H1 (cell line): Measurements from ENCODE around the gene ATP6V0A4. TPM values are rescaled to one million over a fixed set of nuclear protein-coding genes. Genes with fewer than 3 reads are reported as not detected.

Source experiments
- CTCF ChIA-PET: fragments of 300-600 bp; sonication (Branson Sonifier 250); formaldehyde crosslinking; loops from one replicate; lab custom pipeline; 2021; ENCODE audit not compliant: partially characterized antibody; lab: Charles Lee
- POLR2A ChIA-PET: fragments of 300-600 bp; sonication (Branson Sonifier 250); formaldehyde crosslinking; loops from one replicate; lab custom pipeline; 2021; ENCODE audit warnings: inconsistent platforms; ENCODE audit not compliant: partially characterized antibody; lab: Charles Lee
- DNase-seq, 2 experiments: peaks; one replicate each; pipeline versions ENCODE4 v3.0.0 to v3.0.0-alpha.2; 2010 to 2022; ENCODE audit warnings: low spot score in 2 of 2, low read depth in 1 of 2, mixed read lengths in 1 of 2
- FAIRE-seq: peaks from 2 replicates; lab custom pipeline; 2011; peaks lifted over from hg19 to GRCh38; lab: Jason Lieb, UNC
- H2AFZ ChIP-seq: 2 replicates; pipeline ENCODE4 v1.8.1; 2012; ENCODE audit warnings: low read length, inconsistent platforms
- H2AK5ac ChIP-seq: 2 replicates; pipeline ENCODE4 v1.6.1; 2013; ENCODE audit warnings: low read depth, low read length
- H2BK120ac ChIP-seq: replicated peaks from 2 replicates; pipeline ENCODE3; 2013; ENCODE audit warnings: low read depth, low read length, inconsistent platforms
- H2BK12ac ChIP-seq: 2 replicates; pipeline ENCODE4 v1.6.1; 2013; ENCODE audit warnings: low read depth, low read length
- H2BK15ac ChIP-seq: 2 replicates; pipeline ENCODE4 v1.6.1; 2013; ENCODE audit warnings: low read length
- H2BK20ac ChIP-seq: 2 replicates; pipeline ENCODE4 v1.6.1; 2013; ENCODE audit warnings: low read length
- H2BK5ac ChIP-seq: 2 replicates; pipeline ENCODE4 v1.6.1; 2013; ENCODE audit warnings: low read depth, low read length
- H3K14ac ChIP-seq: 2 replicates; pipeline ENCODE4 v1.6.1; 2013; ENCODE audit warnings: inconsistent platforms; ENCODE audit not compliant: insufficient read length
- H3K18ac ChIP-seq: 2 replicates; pipeline ENCODE4 v1.6.1; 2013; ENCODE audit warnings: low read length; ENCODE audit errors: extremely low read depth
- H3K23ac ChIP-seq: 2 replicates; pipeline ENCODE4 v1.6.1; 2013; ENCODE audit warnings: inconsistent platforms; ENCODE audit not compliant: insufficient read length
- H3K23me2 ChIP-seq: 2 replicates; pipeline ENCODE4 v1.6.1; 2013; ENCODE audit warnings: low read depth, low read length
- H3K27ac ChIP-seq: 2 replicates; pipeline ENCODE4 v1.6.1; 2011; ENCODE audit warnings: low read depth, low read length, inconsistent platforms
- H3K27me3 ChIP-seq, 4 experiments: replicated peaks in 1 of 4; 1 replicate in 1 of 4; 2 replicates in 3 of 4; pipeline versions ENCODE4 v1.6.1 to v1.8.1; 2011 to 2013; ENCODE audit warnings: low read length in 3 of 4, mild to moderate bottlenecking in 3 of 4, inconsistent platforms in 2 of 4, mixed read lengths in 2 of 4, moderate library complexity in 1 of 4; ENCODE audit not compliant: control insufficient read depth in 3 of 4, insufficient read depth in 3 of 4; ENCODE audit errors: extremely low read depth in 1 of 4
- H3K36me3 ChIP-seq, 4 experiments: 2 replicates each; pipeline versions ENCODE4 v1.6.1 to v1.8.1; 2011 to 2013; ENCODE audit warnings: mild to moderate bottlenecking in 4 of 4, low read length in 3 of 4, moderate library complexity in 2 of 4, control low read depth in 1 of 4, inconsistent platforms in 1 of 4; ENCODE audit not compliant: insufficient read depth in 4 of 4, control insufficient read depth in 2 of 4
- H3K4ac ChIP-seq: replicated peaks from 2 replicates; pipeline ENCODE3; 2013; ENCODE audit warnings: low read length, low read depth, mixed read lengths, inconsistent platforms; ENCODE audit not compliant: insufficient read length
- H3K4me1 ChIP-seq, 4 experiments: replicated peaks in 1 of 4; 1 replicate in 1 of 4; 2 replicates in 3 of 4; pipeline versions ENCODE4 v1.6.1 to v1.8.1; 2011 to 2013; ENCODE audit warnings: low read length in 3 of 4, inconsistent platforms in 2 of 4, mixed read lengths in 1 of 4; ENCODE audit not compliant: insufficient read depth in 4 of 4, control insufficient read depth in 3 of 4
- H3K4me2 ChIP-seq, 2 experiments: 2 replicates each; pipeline versions ENCODE4 v1.6.1 to v1.8.1; 2011 to 2013; ENCODE audit warnings: low read depth in 2 of 2, low read length in 2 of 2, control low read depth in 1 of 2, inconsistent platforms in 1 of 2, mild to moderate bottlenecking in 1 of 2; ENCODE audit not compliant: insufficient read depth in 1 of 2
- H3K4me3 ChIP-seq, 4 experiments: fragments of 200-600, 300-600 bp in 1 of 4; sonication (generic), shearing (Covaris generic), sonication (Bioruptor Twin) in 1 of 4; 2 replicates each; pipeline versions ENCODE4 v1.5.1 to v1.8.1; 2011 to 2016; ENCODE audit warnings: low read length in 4 of 4, low read depth in 3 of 4, control low read depth in 2 of 4, inconsistent platforms in 2 of 4, mild to moderate bottlenecking in 2 of 4, mixed read lengths in 1 of 4, moderate library complexity in 1 of 4; ENCODE audit not compliant: insufficient read depth in 2 of 4; ENCODE audit errors: extremely low read depth in 1 of 4
- H3K56ac ChIP-seq: replicated peaks from 2 replicates; pipeline ENCODE3; 2013; ENCODE audit warnings: low read depth, mild to moderate bottlenecking, mixed read lengths, low read length, inconsistent platforms; ENCODE audit not compliant: insufficient read length
- H3K79me1 ChIP-seq: 2 replicates; pipeline ENCODE4 v1.6.1; 2013; ENCODE audit warnings: low read depth, low read length, control low read depth
- H3K79me2 ChIP-seq, 2 experiments: 2 replicates each; pipeline versions ENCODE4 v1.6.1 to v1.8.1; 2012 to 2013; ENCODE audit warnings: low read length in 2 of 2, mild to moderate bottlenecking in 2 of 2, inconsistent platforms in 1 of 2; ENCODE audit not compliant: insufficient read depth in 2 of 2, control insufficient read depth in 1 of 2
- H3K9ac ChIP-seq, 4 experiments: replicated peaks in 1 of 4; 1 replicate in 1 of 4; 2 replicates in 3 of 4; pipeline versions ENCODE4 v1.6.1 to v1.8.1; 2011 to 2013; ENCODE audit warnings: low read depth in 3 of 4, low read length in 3 of 4, control low read depth in 2 of 4, mild to moderate bottlenecking in 2 of 4, moderate library complexity in 2 of 4, inconsistent platforms in 1 of 4; ENCODE audit errors: extremely low read depth in 1 of 4
- H3K9me3 ChIP-seq, 2 experiments: 2 replicates each; pipeline versions ENCODE4 v1.6.1 to v1.8.1; 2012 to 2013; ENCODE audit warnings: mild to moderate bottlenecking in 2 of 2, moderate library complexity in 2 of 2, control low read depth in 1 of 2, inconsistent platforms in 1 of 2, low read depth in 1 of 2, low read length in 1 of 2, mixed read lengths in 1 of 2; ENCODE audit not compliant: insufficient read depth in 2 of 2
- H4K20me1 ChIP-seq, 2 experiments: replicated peaks in 1 of 2; 2 replicates each; pipeline versions ENCODE3 to v1.8.1; 2011 to 2013; ENCODE audit warnings: inconsistent platforms in 2 of 2, low read length in 2 of 2, mild to moderate bottlenecking in 1 of 2; ENCODE audit not compliant: insufficient read depth in 2 of 2, control insufficient read depth in 1 of 2
- H4K5ac ChIP-seq: 2 replicates; pipeline ENCODE4 v1.6.1; 2013; ENCODE audit warnings: low read length, low read depth, mixed read lengths, inconsistent platforms; ENCODE audit not compliant: insufficient read length
- H4K8ac ChIP-seq: 2 replicates; pipeline ENCODE4 v1.8.0; 2013; ENCODE audit warnings: mild to moderate bottlenecking, moderate library complexity, low read length, inconsistent platforms; ENCODE audit not compliant: insufficient read depth; ENCODE audit errors: extremely low read depth
- H4K91ac ChIP-seq: replicated peaks from 2 replicates; pipeline ENCODE3; 2013; ENCODE audit warnings: low read length, mixed read lengths, inconsistent platforms; ENCODE audit not compliant: insufficient read length
- CBX5 ChIP-seq: fragments of 300-800, 300-1000 bp; sonication (generic); IDR thresholded peaks from 2 replicates; pipeline ENCODE4 v1.7.1; 2016; ENCODE audit warnings: antibody characterized with exemption, low read length, low read depth
- CBX8 ChIP-seq: fragments of 300-800, 300-1000 bp; sonication (generic); IDR thresholded peaks from 2 replicates; pipeline ENCODE4 v1.7.1; 2016; ENCODE audit warnings: low read depth, low read length, borderline replicate concordance
- CHD2 ChIP-seq: IDR thresholded peaks from 2 replicates; pipeline ENCODE4 v1.6.1; 2012; ENCODE audit warnings: low read length, improper control_type of control experiment
- E2F6 ChIP-seq: IDR thresholded peaks from 2 replicates; pipeline ENCODE4 v1.6.1; 2012; ENCODE audit warnings: inconsistent platforms
- HDAC2 ChIP-seq, 2 experiments: fragments of 300-600 bp in 1 of 2; sonication (generic) in 1 of 2; IDR thresholded peaks; 2 replicates each; pipeline ENCODE4 v1.6.1; 2011 to 2012; ENCODE audit warnings: low read depth in 2 of 2, low read length in 2 of 2, mild to moderate bottlenecking in 2 of 2, moderate library complexity in 2 of 2, borderline replicate concordance in 1 of 2, inconsistent platforms in 1 of 2
- MAFK ChIP-seq: IDR thresholded peaks from 2 replicates; pipeline ENCODE4 v1.6.1; 2012; ENCODE audit warnings: low read depth, mild to moderate bottlenecking, improper control_type of control experiment, low read length
- RNF2 ChIP-seq: fragments of 200-900, 300-1000 bp; sonication (generic); IDR thresholded peaks from 2 replicates; pipeline ENCODE4 v1.7.1; 2016; ENCODE audit warnings: borderline replicate concordance, low read depth, mild to moderate bottlenecking, antibody characterized with exemption, low read length; ENCODE audit not compliant: poor library complexity, severe bottlenecking; ENCODE audit errors: missing control alignments
- RXRA ChIP-seq: IDR thresholded peaks from 2 replicates; pipeline ENCODE4 v1.6.1; 2011; ENCODE audit warnings: low read depth, mild to moderate bottlenecking, low read length, moderate library complexity; ENCODE audit not compliant: insufficient read depth
- SP1 ChIP-seq: IDR thresholded peaks from 2 replicates; pipeline ENCODE4 v1.6.1; 2011; ENCODE audit warnings: low read depth, low read length
- TBP ChIP-seq: IDR thresholded peaks from 2 replicates; pipeline ENCODE4 v1.6.1; 2011; ENCODE audit warnings: low read depth, low read length, improper control_type of control experiment
- WGBS, 2 experiments: shearing (Covaris generic) in 1 of 2; methylation state at CpG; one replicate each; pipeline versions ENCODE4 v1.1.6 to v1.1.7; 2013 to 2015; ENCODE audit warnings: low lambda C conversion rate in 2 of 2, mixed read lengths in 2 of 2, inconsistent platforms in 1 of 2, low coverage in 1 of 2, missing lambda C conversion rate in 1 of 2; ENCODE audit not compliant: insufficient replicate concordance in 2 of 2, insufficient coverage in 1 of 2, insufficient read length in 1 of 2; ENCODE audit errors: extremely low coverage in 1 of 2, missing lambda C conversion rate in 1 of 2; 5-methylcytosine and 5-hydroxymethylcytosine counted together
- polyA plus RNA-seq, 7 experiments: library from polyadenylated mRNA; depleted of rRNA in 3 of 7; stranded (reverse) in 5 of 7; unstranded in 2 of 7; fragments of >200 nt in 5 of 7; fragments of 200-250 nt in 2 of 7; gene quantifications; 1 replicate in 5 of 7; 2 replicates in 1 of 7; 4 replicates in 1 of 7; pipeline versions ENCODE4 v1.2.1 to v1.2.3, GENCODE V29; 2011 to 2013; ENCODE audit warnings: missing spikeins in 2 of 7, mixed read lengths in 2 of 7
- total RNA-seq: library from RNA; stranded (reverse); fragmentation: NEBNext Ultra II Directional; extraction: Animal tissue kit (Norgen Biotek cat#: 25700); gene quantifications from 2 replicates; pipeline ENCODE4 v1.2.1, GENCODE V29; 2021

ATP6V0A4 gene
- total and polyA plus RNA-seq, 2 of the 8 experiments (the other 6 are each of a cell fraction or from before 2014, with no cell fraction given), result 0.47 to 1.6 TPM

- 37% methylated on average over 6 of the region's 12 CpGs; no CpG with 5 or more reads in 1 of the 2 experiments for WGBS, 2 experiments
- H4K8ac ChIP-seq, result peak overlapping the region; percentile 46
- H3K23ac ChIP-seq, result no peak overlapping the region
- no peaks in the 10 kb centered on the region for H3K36me3 ChIP-seq
- H4K91ac ChIP-seq, result no peak overlapping the region
- no peaks in the 10 kb centered on the region for H3K9me3 ChIP-seq
- no peak overlapping the region; the same call in 1 of the 2 replicates for H3K18ac ChIP-seq
- H2AK5ac ChIP-seq, result no peak overlapping the region
- H3K79me1 ChIP-seq, result no peaks in the 10 kb centered on the region
- peak overlapping the region in 2 of 4 experiments; percentile 26 to 32; a peak in 3 of 8 replicates for H3K4me3 ChIP-seq
- no peak overlapping the region for H2BK120ac ChIP-seq
- H2BK12ac ChIP-seq, result peak overlapping the region; percentile 2; the same call in 1 of the 2 replicates
- peaks cover 0 to 10% (median 3%) of the 10 kb centered on the region in 4 experiments; a peak in 4 of 7 replicates for H3K27me3 ChIP-seq
- no peaks in the 10 kb centered on the region for H3K23me2 ChIP-seq
- H2BK5ac ChIP-seq, result no peak overlapping the region; the same call in 1 of the 2 replicates
- no peaks in the 10 kb centered on the region for H3K79me2 ChIP-seq
- no peak overlapping the region for H3K56ac ChIP-seq
- peaks cover 0 to 5% (median 4%) of the 10 kb centered on the region in 4 experiments; a peak in 5 of 7 replicates for H3K4me1 ChIP-seq
- H3K14ac ChIP-seq, result no peak overlapping the region
- H2BK15ac ChIP-seq, result no peak overlapping the region
- H2AFZ ChIP-seq, result no peak overlapping the region
- POLR2A ChIA-PET, result no interaction called here
- DNase-seq (peak; percentile 75 to 76), FAIRE-seq (no peak)
- no peak overlapping the region for H3K9ac ChIP-seq
- peak overlapping the region; percentile 6 to 45; a peak in 2 of 4 replicates for H3K4me2 ChIP-seq
- no peak overlapping the region for H3K4ac ChIP-seq
- CTCF ChIA-PET, result interaction anchor here (0.9 to 1.5 kb wide), 3 partner anchors 19 to 1113 kb away, joined by 3 to 6 read pairs (median 4); no protein-coding TSS in a partner anchor
- no peak overlapping the region for H3K27ac ChIP-seq
- H4K20me1 ChIP-seq, result no peaks in the 10 kb centered on the region
- no peak overlapping the region for H4K5ac ChIP-seq
- H2BK20ac ChIP-seq, result no peak overlapping the region
- TF ChIP-seq CHD2 (no peak), CBX8 (no peak), HDAC2 (IDR thresholded peaks at IDR 0.05; ENCODE audit: borderline replicate concordance in 1 of 2, low read depth in 2 of 2, low read length in 2 of 2) (peak; percentile 31 to 79; a peak in 2 of 4 replicates), CBX5 (no peak), RXRA (peak; percentile 82; the same call in 1 of the 2 replicates), TBP (no peak), RNF2 (no peak), MAFK (no peak), E2F6 (0 out of 2 replicates have a peak, but pooled peaks have one; percentile 27), SP1 (0 out of 2 replicates have a peak, but pooled peaks have one; percentile 19)
Observed at GRCh38 chr7:138773817-138774216, 24.2 kb downstream of the ATP6V0A4 start.
